Neuronal stem cell (in vitro differentiated cells): ENCODE results near the gene HTR6.

Source experiments
- DNase-seq: peaks from one replicate; pipeline ENCODE4 v3.0.0-alpha.2; 2013; ENCODE audit warnings: low spot score
- H2AFZ ChIP-seq: one replicate; pipeline ENCODE4 v1.6.1; 2013; ENCODE audit warnings: mild to moderate bottlenecking, low read length, inconsistent platforms
- H2AK5ac ChIP-seq: 2 replicates; pipeline ENCODE4 v1.6.1; 2013; ENCODE audit warnings: low read depth, mild to moderate bottlenecking, inconsistent platforms, low read length, moderate library complexity, mixed read lengths
- H2BK120ac ChIP-seq: 2 replicates; pipeline ENCODE4 v1.6.1; 2013; ENCODE audit warnings: low read depth, mild to moderate bottlenecking, inconsistent platforms, low read length, moderate library complexity, mixed read lengths
- H2BK12ac ChIP-seq: one replicate; pipeline ENCODE4 v1.6.1; 2013; ENCODE audit warnings: low read length, inconsistent platforms
- H2BK15ac ChIP-seq: 2 replicates; pipeline ENCODE4 v1.6.1; 2013; ENCODE audit warnings: mild to moderate bottlenecking, low read length, inconsistent platforms, mixed read lengths
- H2BK5ac ChIP-seq: one replicate; pipeline ENCODE4 v1.6.1; 2013; ENCODE audit warnings: inconsistent platforms, mild to moderate bottlenecking, low read length, moderate library complexity
- H3K14ac ChIP-seq: one replicate; pipeline ENCODE4 v1.6.1; 2013; ENCODE audit warnings: low read length, inconsistent platforms
- H3K18ac ChIP-seq: 2 replicates; pipeline ENCODE4 v1.6.1; 2013; ENCODE audit warnings: low read length, inconsistent platforms
- H3K23ac ChIP-seq: 2 replicates; pipeline ENCODE4 v1.6.1; 2013; ENCODE audit warnings: low read depth, mild to moderate bottlenecking, mixed read lengths, low read length, inconsistent platforms; ENCODE audit not compliant: poor library complexity
- H3K27ac ChIP-seq: replicated peaks from 3 replicates; pipeline ENCODE4 v1.5.1; 2013; ENCODE audit warnings: low read length, inconsistent platforms
- H3K27me3 ChIP-seq, 3 experiments: 2 replicates each; pipeline ENCODE4 v1.6.1; 2013; ENCODE audit warnings: low read length in 3 of 3, mild to moderate bottlenecking in 2 of 3, inconsistent platforms in 1 of 3, low read depth in 1 of 3, mixed read lengths in 1 of 3, moderate library complexity in 1 of 3; ENCODE audit not compliant: control insufficient read depth in 3 of 3, insufficient read depth in 3 of 3
- H3K36me3 ChIP-seq, 2 donors: replicated peaks in 1 of 2; 2 replicates each; pipeline ENCODE4 v1.6.1; 2013; ENCODE audit warnings: low read length in 2 of 2; ENCODE audit not compliant: control insufficient read depth in 2 of 2, insufficient read depth in 2 of 2
- H3K4ac ChIP-seq: 2 replicates; pipeline ENCODE4 v1.6.1; 2013; ENCODE audit warnings: inconsistent platforms, mild to moderate bottlenecking, low read length, moderate library complexity
- H3K4me1 ChIP-seq, 2 donors: 1 replicate in 1 of 2; 2 replicates in 1 of 2; pipeline ENCODE4 v1.6.1; 2013; ENCODE audit warnings: low read length in 2 of 2, low read depth in 1 of 2; ENCODE audit not compliant: control insufficient read depth in 2 of 2, insufficient read depth in 1 of 2
- H3K4me2 ChIP-seq: one replicate; pipeline ENCODE4 v1.6.1; 2013; ENCODE audit warnings: mild to moderate bottlenecking, low read length, inconsistent platforms; ENCODE audit not compliant: insufficient read depth, poor library complexity, severe bottlenecking
- H3K4me3 ChIP-seq, 2 donors: 2 replicates each; pipeline ENCODE4 v1.5.1; 2013; ENCODE audit warnings: low read length in 2 of 2, mild to moderate bottlenecking in 2 of 2, inconsistent platforms in 1 of 2, moderate library complexity in 1 of 2
- H3K79me1 ChIP-seq: one replicate; pipeline ENCODE4 v1.6.1; 2013; ENCODE audit warnings: low read depth, mild to moderate bottlenecking, inconsistent platforms, low read length, moderate library complexity
- H3K9ac ChIP-seq: one replicate; pipeline ENCODE4 v1.6.1; 2013; ENCODE audit warnings: mild to moderate bottlenecking, low read depth, low read length, inconsistent platforms; ENCODE audit not compliant: poor library complexity
- H3K9me3 ChIP-seq, 2 donors: replicated peaks in 1 of 2; 2 replicates each; pipeline versions ENCODE3 to v1.6.1; 2013; ENCODE audit warnings: low read length in 2 of 2, mild to moderate bottlenecking in 2 of 2, inconsistent platforms in 1 of 2, low read depth in 1 of 2, mixed read lengths in 1 of 2, moderate library complexity in 1 of 2; ENCODE audit not compliant: control insufficient read depth in 2 of 2, insufficient read depth in 1 of 2
- H4K8ac ChIP-seq: one replicate; pipeline ENCODE4 v1.6.1; 2013; ENCODE audit warnings: low read depth, mild to moderate bottlenecking, inconsistent platforms, low read length, moderate library complexity
- H4K91ac ChIP-seq: one replicate; pipeline ENCODE4 v1.6.1; 2013; ENCODE audit warnings: low read length, low read depth, mild to moderate bottlenecking, inconsistent platforms; ENCODE audit not compliant: poor library complexity
- WGBS, 2 donors: extraction: QIAGEN DNeasy Blood & Tissue Kit; methylation state at CpG; one replicate each; pipeline ENCODE4 v1.1.7; 2013; ENCODE audit warnings: missing lambda C conversion rate in 2 of 2, mixed read lengths in 1 of 2; ENCODE audit not compliant: insufficient read length in 2 of 2, insufficient replicate concordance in 1 of 2; ENCODE audit errors: extremely low coverage in 2 of 2; 5-methylcytosine and 5-hydroxymethylcytosine counted together

The HTR6 gene

DNA sequence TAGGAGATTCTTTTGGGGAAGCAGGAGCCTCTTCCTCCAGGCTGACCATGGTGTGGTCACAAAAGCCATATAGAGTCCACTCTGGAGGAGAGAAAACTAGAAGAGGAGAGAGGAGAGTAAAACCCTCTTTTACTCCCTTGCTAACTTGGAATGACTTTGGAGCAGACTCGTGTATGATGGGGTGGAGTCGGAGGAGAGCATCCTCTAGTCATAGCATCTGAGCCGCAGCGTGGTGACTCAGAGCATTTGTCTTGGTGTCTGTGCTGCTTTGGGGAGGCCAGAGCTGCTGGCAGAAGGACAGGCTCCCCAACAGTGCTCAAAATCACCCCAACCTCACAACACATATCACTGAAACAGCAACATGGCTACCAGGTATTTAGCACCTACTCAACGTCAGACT is 11.1 kb downstream of the HTR6 start:
- Histone ChIP-seq H3K4me3 (no peak overlapping the region), H3K4me2 (no peak overlapping the region), H2BK12ac (no peak overlapping the region), H3K36me3 (no peaks in the 10 kb centered on the region), H2AK5ac (no peak overlapping the region), H4K91ac (no peak overlapping the region), H3K79me1 (no peaks in the 10 kb centered on the region), H3K9ac (no peak overlapping the region), H3K23ac (no peak overlapping the region), H3K4me1 (no peaks in the 10 kb centered on the region), H2BK5ac (no peak overlapping the region), H3K18ac (no peak overlapping the region), H4K8ac (no peak overlapping the region), H3K14ac (no peak overlapping the region), H2BK15ac (no peak overlapping the region), H3K27ac (no peak overlapping the region), H3K27me3 (peaks cover 0 to 24% (median 0%) of the 10 kb centered on the region in 3 experiments), H3K4ac (no peak overlapping the region), H2BK120ac (no peak overlapping the region), H2AFZ (no peak overlapping the region), H3K9me3 (no peaks in the 10 kb centered on the region)
- WGBS, 2 donors, result no CpG with 5 or more reads among the region's 5 CpGs
- no peak for DNase-seq

DNA sequence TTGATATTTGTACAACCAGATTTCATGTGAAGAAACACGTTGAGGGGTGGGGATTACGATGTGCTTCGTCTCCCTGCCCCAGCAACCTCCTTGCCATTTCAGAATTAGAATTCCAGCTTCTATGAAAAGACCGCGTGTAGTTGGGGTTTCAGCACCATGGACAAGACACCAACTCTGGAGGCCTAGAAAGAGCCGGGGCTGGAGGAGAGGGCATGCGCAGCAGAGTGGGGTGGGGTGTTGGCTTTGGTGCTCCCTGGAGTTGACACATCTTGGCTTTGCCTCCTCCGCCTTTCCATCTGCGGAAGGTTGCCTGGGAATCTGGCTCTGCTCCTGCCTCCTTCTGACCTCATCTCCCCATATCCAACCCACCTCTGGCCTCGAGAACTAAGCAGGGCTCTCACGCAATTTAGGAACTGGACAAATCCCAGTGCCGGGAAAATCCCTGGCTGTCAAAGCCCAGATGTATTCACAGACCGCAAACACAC is 11.8 kb downstream of the HTR6 start:
- no peak overlapping the region for H3K4me3 ChIP-seq
- H3K4me2 ChIP-seq, result no peak overlapping the region
- no peak overlapping the region for H2BK120ac ChIP-seq
- H3K23ac ChIP-seq, result no peak overlapping the region
- no peaks in the 10 kb centered on the region for H3K4me1 ChIP-seq
- H4K8ac ChIP-seq, result no peak overlapping the region
- H2AFZ ChIP-seq, result no peak overlapping the region
- no peak overlapping the region for H2AK5ac ChIP-seq
- H3K4ac ChIP-seq, result no peak overlapping the region
- no peaks in the 10 kb centered on the region for H3K36me3 ChIP-seq
- H3K14ac ChIP-seq, result no peak overlapping the region
- no peak overlapping the region for H3K18ac ChIP-seq
- H2BK12ac ChIP-seq, result no peak overlapping the region
- H3K27me3 ChIP-seq, result peaks cover 0 to 17% (median 0%) of the 10 kb centered on the region in 3 experiments
- no peaks in the 10 kb centered on the region for H3K79me1 ChIP-seq
- WGBS, 2 donors, result no CpG with 5 or more reads among the region's 13 CpGs
- H2BK5ac ChIP-seq, result no peak overlapping the region
- peak; percentile 73 for DNase-seq
- H4K91ac ChIP-seq, result no peak overlapping the region
- H3K27ac ChIP-seq, result no peak overlapping the region
- no peak overlapping the region for H3K9ac ChIP-seq
- H3K9me3 ChIP-seq, result no peaks in the 10 kb centered on the region
- H2BK15ac ChIP-seq, result no peak overlapping the region

DNA sequence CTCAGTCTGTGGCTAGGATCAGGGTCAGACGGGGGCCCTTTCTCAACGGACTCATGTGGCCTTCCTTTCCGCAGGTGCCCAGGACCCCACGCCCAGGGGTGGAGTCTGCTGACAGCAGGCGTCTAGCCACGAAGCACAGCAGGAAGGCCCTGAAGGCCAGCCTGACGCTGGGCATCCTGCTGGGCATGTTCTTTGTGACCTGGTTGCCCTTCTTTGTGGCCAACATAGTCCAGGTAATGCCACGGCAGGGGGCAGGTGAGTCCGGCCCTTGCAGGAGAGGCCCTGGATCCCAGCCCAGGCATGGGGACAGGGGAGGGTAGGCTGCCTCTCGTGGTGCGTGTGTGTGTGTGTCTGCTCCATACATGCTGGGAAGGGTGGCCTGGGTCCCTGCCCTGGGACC is 13.8 kb downstream of the HTR6 start:
- no peak overlapping the region for H2AFZ ChIP-seq
- WGBS, 2 donors, result no CpG with 5 or more reads among the region's 11 CpGs
- H4K8ac ChIP-seq, result no peak overlapping the region
- no peak overlapping the region for H4K91ac ChIP-seq
- no peak overlapping the region for H2BK5ac ChIP-seq
- DNase-seq, result no peak
- no peak overlapping the region for H2BK120ac ChIP-seq
- no peak overlapping the region for H3K4me3 ChIP-seq
- H3K4me2 ChIP-seq, result no peak overlapping the region
- H3K36me3 ChIP-seq, result no peaks in the 10 kb centered on the region
- no peaks in the 10 kb centered on the region for H3K79me1 ChIP-seq
- H3K9me3 ChIP-seq, result no peaks in the 10 kb centered on the region
- H3K27me3 ChIP-seq, result peaks cover 0 to 6% (median 0%) of the 10 kb centered on the region in 3 experiments
- H3K4ac ChIP-seq, result no peak overlapping the region
- peak overlapping the region; percentile 60 for H3K23ac ChIP-seq
- no peak overlapping the region for H2BK12ac ChIP-seq
- H2BK15ac ChIP-seq, result no peak overlapping the region
- no peak overlapping the region for H3K9ac ChIP-seq
- no peak overlapping the region for H3K27ac ChIP-seq
- no peaks in the 10 kb centered on the region for H3K4me1 ChIP-seq
- H3K18ac ChIP-seq, result no peak overlapping the region
- no peak overlapping the region for H3K14ac ChIP-seq
- no peak overlapping the region for H2AK5ac ChIP-seq

GRCh38 chr1:19678931-19679453 is 14.3 kb downstream of the HTR6 start:
- H3K4me1 ChIP-seq, result no peaks in the 10 kb centered on the region
- no peak overlapping the region for H2BK5ac ChIP-seq
- no peak overlapping the region for H3K27ac ChIP-seq
- H2AK5ac ChIP-seq, result no peak overlapping the region
- H3K18ac ChIP-seq, result peak overlapping the region; percentile 33
- no CpG with 5 or more reads among the region's 34 CpGs for WGBS, 2 donors
- no peak overlapping the region for H3K4ac ChIP-seq
- H3K9ac ChIP-seq, result no peak overlapping the region
- peak overlapping the region; percentile 60 for H3K23ac ChIP-seq
- H2BK12ac ChIP-seq, result no peak overlapping the region
- no peak overlapping the region for H2AFZ ChIP-seq
- no peak overlapping the region for H2BK15ac ChIP-seq
- H3K79me1 ChIP-seq, result no peaks in the 10 kb centered on the region
- peaks cover 0 to 6% (median 0%) of the 10 kb centered on the region in 3 experiments for H3K27me3 ChIP-seq
- no peak for DNase-seq
- H3K14ac ChIP-seq, result no peak overlapping the region
- H3K4me2 ChIP-seq, result no peak overlapping the region
- H4K8ac ChIP-seq, result no peak overlapping the region
- no peak overlapping the region for H3K4me3 ChIP-seq
- no peak overlapping the region for H4K91ac ChIP-seq
- H2BK120ac ChIP-seq, result no peak overlapping the region
- H3K36me3 ChIP-seq, result no peaks in the 10 kb centered on the region
- no peaks in the 10 kb centered on the region for H3K9me3 ChIP-seq
